ENCODE results near the gene ALG11.

DNA sequence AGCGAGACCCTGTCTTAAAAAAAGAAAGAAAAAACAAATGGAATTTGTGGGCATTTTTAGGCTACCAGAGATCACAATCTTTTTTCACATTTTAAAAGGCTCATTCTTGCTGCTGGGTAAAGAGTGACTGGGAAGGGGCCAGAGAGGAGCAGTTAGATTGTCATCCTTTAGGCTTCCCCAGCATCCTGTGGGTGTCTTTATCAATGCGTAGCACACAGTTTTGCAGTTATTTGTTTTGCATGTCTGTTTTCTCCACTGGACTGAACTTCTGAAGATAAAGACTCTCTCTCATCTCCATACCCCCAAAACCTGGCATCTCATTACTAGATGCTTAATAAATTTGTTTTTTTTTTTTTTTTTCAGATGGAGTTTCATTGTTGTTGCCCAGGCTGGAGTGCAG lies 10.2 kb downstream of the ALG11 start:
- TF ChIP-seq, protein P1, sequence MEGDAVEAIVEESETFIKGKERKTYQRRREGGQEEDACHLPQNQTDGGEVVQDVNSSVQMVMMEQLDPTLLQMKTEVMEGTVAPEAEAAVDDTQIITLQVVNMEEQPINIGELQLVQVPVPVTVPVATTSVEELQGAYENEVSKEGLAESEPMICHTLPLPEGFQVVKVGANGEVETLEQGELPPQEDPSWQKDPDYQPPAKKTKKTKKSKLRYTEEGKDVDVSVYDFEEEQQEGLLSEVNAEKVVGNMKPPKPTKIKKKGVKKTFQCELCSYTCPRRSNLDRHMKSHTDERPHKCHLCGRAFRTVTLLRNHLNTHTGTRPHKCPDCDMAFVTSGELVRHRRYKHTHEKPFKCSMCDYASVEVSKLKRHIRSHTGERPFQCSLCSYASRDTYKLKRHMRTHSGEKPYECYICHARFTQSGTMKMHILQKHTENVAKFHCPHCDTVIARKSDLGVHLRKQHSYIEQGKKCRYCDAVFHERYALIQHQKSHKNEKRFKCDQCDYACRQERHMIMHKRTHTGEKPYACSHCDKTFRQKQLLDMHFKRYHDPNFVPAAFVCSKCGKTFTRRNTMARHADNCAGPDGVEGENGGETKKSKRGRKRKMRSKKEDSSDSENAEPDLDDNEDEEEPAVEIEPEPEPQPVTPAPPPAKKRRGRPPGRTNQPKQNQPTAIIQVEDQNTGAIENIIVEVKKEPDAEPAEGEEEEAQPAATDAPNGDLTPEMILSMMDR (IDR thresholded peaks at IDR 0.05), result no peak
- no peak for TF ChIP-seq POLR2A (IDR thresholded peaks at IDR 0.05)
- no peak for TF ChIP-seq POLR2AphosphoS5 (IDR thresholded peaks at IDR 0.05)
- no peak for TF ChIP-seq EP300 (IDR thresholded peaks at IDR 0.05; ENCODE audit: low read depth)

Data from transverse colon (tissue), 4 donors.